BE2C (cell line): ENCODE data around the gene SV2C.

Experiments used
- DNase-seq: peaks from one replicate; pipeline ENCODE4 v3.0.0-alpha.2; 2020
- H3K27me3 ChIP-seq: fragments of 250-450 bp; sonication (Bioruptor Pico); 2 replicates; pipeline ENCODE4 v1.5.1; 2020; ENCODE audit warnings: mild to moderate bottlenecking
- H3K36me3 ChIP-seq: fragments of 250-450 bp; sonication (Bioruptor Pico); 2 replicates; pipeline ENCODE4 v1.5.1; 2020; ENCODE audit warnings: mild to moderate bottlenecking
- H3K4me1 ChIP-seq: fragments of 250-450 bp; sonication (Bioruptor Pico); 2 replicates; pipeline ENCODE4 v1.5.1; 2020
- H3K4me3 ChIP-seq: 2 replicates; pipeline ENCODE4 v1.5.1; 2011; ENCODE audit warnings: low read depth, low read length
- H3K9me3 ChIP-seq: fragments of 250-450 bp; sonication (Bioruptor Pico); 2 replicates; pipeline ENCODE4 v1.5.1; 2020
- TF ChIP-seq, protein P1 (sequence below): IDR thresholded peaks from 2 replicates; pipeline ENCODE4 v1.5.1; 2012; ENCODE audit warnings: mild to moderate bottlenecking, low read depth, low read length

The SV2C gene

DNA sequence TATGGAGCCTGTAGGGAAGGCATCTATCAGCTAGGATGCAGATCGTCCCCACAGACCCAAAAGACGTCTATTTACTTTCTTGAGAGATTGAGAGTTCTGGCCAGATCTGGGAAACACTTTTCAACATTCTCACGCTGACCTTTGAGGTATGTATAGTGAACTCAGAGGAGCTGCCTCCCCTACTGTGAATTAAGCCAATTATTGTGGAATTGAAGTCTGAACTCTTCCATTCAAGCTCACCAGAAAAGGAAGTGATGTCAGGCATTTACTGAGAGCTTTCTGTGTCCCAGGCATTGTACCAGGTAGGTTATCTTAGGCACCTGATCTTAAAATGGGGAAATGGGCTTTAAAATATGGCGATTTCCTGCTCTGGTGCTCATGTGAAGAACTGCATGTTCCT lies 136.5 kb downstream of the SV2C start:
- no peak for DNase-seq
- no peaks in the 10 kb centered on the region for H3K36me3 ChIP-seq
- no peaks in the 10 kb centered on the region for H3K27me3 ChIP-seq
- H3K4me1 ChIP-seq, result no peaks in the 10 kb centered on the region
- H3K4me3 ChIP-seq, result no peak overlapping the region
- no peaks in the 10 kb centered on the region for H3K9me3 ChIP-seq
- TF ChIP-seq, protein P1, sequence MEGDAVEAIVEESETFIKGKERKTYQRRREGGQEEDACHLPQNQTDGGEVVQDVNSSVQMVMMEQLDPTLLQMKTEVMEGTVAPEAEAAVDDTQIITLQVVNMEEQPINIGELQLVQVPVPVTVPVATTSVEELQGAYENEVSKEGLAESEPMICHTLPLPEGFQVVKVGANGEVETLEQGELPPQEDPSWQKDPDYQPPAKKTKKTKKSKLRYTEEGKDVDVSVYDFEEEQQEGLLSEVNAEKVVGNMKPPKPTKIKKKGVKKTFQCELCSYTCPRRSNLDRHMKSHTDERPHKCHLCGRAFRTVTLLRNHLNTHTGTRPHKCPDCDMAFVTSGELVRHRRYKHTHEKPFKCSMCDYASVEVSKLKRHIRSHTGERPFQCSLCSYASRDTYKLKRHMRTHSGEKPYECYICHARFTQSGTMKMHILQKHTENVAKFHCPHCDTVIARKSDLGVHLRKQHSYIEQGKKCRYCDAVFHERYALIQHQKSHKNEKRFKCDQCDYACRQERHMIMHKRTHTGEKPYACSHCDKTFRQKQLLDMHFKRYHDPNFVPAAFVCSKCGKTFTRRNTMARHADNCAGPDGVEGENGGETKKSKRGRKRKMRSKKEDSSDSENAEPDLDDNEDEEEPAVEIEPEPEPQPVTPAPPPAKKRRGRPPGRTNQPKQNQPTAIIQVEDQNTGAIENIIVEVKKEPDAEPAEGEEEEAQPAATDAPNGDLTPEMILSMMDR, result no peak

DNA sequence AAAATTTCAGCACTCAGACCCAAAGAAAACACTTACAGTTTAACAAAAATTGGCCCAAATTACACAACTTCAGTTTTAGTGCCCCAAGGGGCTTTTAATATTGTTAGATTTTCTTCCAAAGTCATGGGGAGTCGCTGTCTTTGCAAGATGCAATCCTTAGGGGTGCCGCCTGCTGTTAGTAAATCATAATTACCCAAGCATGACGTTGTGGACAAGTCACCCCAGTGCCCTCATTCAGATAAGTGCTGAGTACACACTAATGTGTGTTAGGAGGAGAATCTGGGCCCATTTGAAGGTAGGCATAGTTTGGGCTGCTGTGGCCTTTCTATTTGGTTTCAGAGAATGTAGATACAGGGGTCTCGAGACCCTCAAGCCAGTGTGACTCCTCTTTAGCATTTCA lies 138.1 kb downstream of the SV2C start:
- Histone ChIP-seq H3K36me3 (no peaks in the 10 kb centered on the region), H3K4me3 (no peak overlapping the region), H3K4me1 (no peaks in the 10 kb centered on the region), H3K9me3 (no peaks in the 10 kb centered on the region), H3K27me3 (no peaks in the 10 kb centered on the region)
- no peak for DNase-seq
- TF ChIP-seq, protein P1, result no peak

DNA sequence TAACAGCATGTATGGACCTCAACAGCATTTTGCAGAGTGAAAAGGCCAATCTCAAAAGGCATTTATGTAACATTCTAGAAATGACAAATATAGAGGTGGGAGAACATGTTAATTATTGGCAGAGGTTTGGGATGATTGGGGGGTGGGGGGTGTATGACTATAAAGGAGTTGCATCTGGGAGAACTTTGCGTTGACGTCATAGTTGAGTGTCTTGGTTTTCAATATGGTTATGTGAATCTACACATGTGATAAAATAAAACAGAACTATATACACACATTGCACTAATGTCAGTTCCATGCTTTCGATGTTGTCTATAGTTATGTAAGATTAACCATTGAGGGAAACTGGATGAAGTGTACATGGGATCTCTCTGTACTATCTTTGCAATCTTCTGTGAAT lies 139.1 kb downstream of the SV2C start:
- Histone ChIP-seq H3K27me3 (no peaks in the 10 kb centered on the region), H3K4me1 (no peaks in the 10 kb centered on the region), H3K9me3 (no peaks in the 10 kb centered on the region), H3K36me3 (no peaks in the 10 kb centered on the region), H3K4me3 (no peak overlapping the region)
- DNase-seq, result no peak
- TF ChIP-seq, protein P1, result no peak

DNA sequence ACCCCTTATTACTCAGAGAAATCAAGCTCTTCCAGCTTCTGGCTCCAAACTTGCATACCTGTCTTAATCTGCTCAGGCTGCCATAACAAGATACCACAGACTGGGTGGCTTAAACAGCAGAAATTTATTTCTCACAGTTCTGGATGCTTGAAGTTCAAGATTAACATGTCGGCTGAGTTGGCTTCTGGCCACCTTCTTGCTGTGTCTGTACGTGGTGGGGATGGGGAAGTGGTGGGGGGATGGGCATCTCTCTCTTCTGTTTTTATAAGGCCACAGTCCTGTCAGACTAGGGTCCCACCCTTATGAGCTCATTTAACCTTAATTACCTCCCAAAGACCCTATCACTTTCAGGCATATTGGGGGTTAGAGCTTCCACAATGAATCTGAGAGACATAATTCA lies 140.5 kb downstream of the SV2C start:
- H3K27me3 ChIP-seq, result no peaks in the 10 kb centered on the region
- H3K9me3 ChIP-seq, result no peaks in the 10 kb centered on the region
- H3K36me3 ChIP-seq, result no peaks in the 10 kb centered on the region
- no peak for DNase-seq
- TF ChIP-seq, protein P1, result no peak
- no peaks in the 10 kb centered on the region for H3K4me1 ChIP-seq
- H3K4me3 ChIP-seq, result no peak overlapping the region

DNA sequence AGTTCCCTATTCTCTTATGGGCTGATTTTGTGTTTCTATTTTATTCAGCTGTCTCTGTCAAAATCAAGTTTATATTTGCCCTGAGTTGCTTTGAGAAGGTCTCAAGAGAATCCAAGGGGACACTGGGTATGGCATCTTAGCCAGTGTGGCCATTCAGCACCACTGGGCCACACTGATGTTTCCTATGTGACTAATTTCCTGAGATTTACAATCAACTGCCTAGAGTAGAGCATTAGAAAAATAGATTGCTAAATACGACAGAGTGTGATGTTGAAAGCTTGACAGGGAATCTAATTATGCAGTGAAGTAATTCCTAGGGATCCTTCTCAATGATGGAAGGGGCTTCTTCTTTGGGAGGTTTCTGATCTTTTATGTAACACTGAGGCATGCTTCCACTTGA lies 141.7 kb downstream of the SV2C start:
- no peak overlapping the region for H3K4me3 ChIP-seq
- H3K27me3 ChIP-seq, result no peaks in the 10 kb centered on the region
- H3K4me1 ChIP-seq, result no peaks in the 10 kb centered on the region
- H3K36me3 ChIP-seq, result no peaks in the 10 kb centered on the region
- no peak for DNase-seq
- TF ChIP-seq, protein P1, result no peak
- H3K9me3 ChIP-seq, result no peaks in the 10 kb centered on the region

DNA sequence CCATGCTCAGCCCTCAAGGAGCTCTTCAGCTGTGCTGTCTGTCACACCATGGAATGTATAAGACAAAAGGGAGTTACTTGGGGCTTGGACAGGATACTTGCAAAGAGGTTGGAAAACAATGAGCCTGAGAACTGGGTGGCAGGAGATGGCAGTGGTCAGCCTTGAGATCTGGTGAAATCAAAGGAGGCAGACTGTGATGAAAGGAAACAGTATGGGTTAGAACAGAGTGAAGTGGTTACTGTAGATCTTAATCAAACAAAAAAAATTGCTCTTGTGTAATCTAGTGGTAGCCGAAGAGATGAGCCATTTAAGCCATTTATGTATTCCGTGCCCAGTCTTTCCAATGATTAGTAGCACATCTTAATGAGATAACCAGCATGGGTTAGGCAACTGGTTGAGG lies 142.2 kb downstream of the SV2C start:
- Histone ChIP-seq H3K27me3 (no peaks in the 10 kb centered on the region), H3K36me3 (no peaks in the 10 kb centered on the region), H3K9me3 (no peaks in the 10 kb centered on the region), H3K4me1 (no peaks in the 10 kb centered on the region), H3K4me3 (no peak overlapping the region)
- no peak for DNase-seq
- TF ChIP-seq, protein P1, result no peak
